Subcutaneous adipose tissue (tissue), 4 donors: ENCODE results near the gene ARFRP1. TPM values are rescaled to one million over a fixed set of nuclear protein-coding genes. Genes with fewer than 3 reads are reported as not detected.

Source experiments
- CTCF ChIP-seq: fragments of 450-650 bp; IDR thresholded peaks from one replicate; pipeline ENCODE4 v1.5.1; 2016; ENCODE audit warnings: low read depth, mild to moderate bottlenecking, control low read depth, antibody characterized with exemption, moderate library complexity
- total RNA-seq, 4 donors: library from RNA; depleted of rRNA; stranded (reverse); fragments of >200 nt; gene quantifications; one replicate each; pipeline ENCODE4 v1.1.0, GENCODE V29; 2016

Gene ARFRP1
- total RNA-seq, 4 donors from 2014 or later = 21.9 to 39.4 (median 31.5) TPM

- no peak for TF ChIP-seq CTCF
Measured at GRCh38 chr20:63657937-63658748, 49.6 kb downstream of the ARFRP1 start, which contains the start of gene RTEL1. TSS of gene RTEL1 (plus strand) at chr20:63658312. CDS start at chr20:63659403, 1,091 bp downstream.

GRCh38 chr20:63657260-63657936 is 50.4 kb downstream of the ARFRP1 start:
- no peak for TF ChIP-seq CTCF

- no peak for TF ChIP-seq CTCF
Measured at GRCh38 chr20:63656451-63656850, 51.3 kb downstream of the ARFRP1 start.

GRCh38 chr20:63655249-63655648 is 52.5 kb downstream of the ARFRP1 start:
- TF ChIP-seq CTCF = no peak

- TF ChIP-seq CTCF = no peak
Measured at GRCh38 chr20:63653974-63654668, 53.7 kb downstream of the ARFRP1 start.

- no peak for TF ChIP-seq CTCF
Measured at GRCh38 chr20:63653041-63653973, 54.5 kb downstream of the ARFRP1 start, which contains the start of gene STMN3. TSS of gene STMN3 (minus strand) at chr20:63653424. CDS start at chr20:63653345, 79 bp downstream.
